K562 (cell line): ENCODE data around the gene RAB31. TPM values are rescaled to one million over a fixed set of nuclear protein-coding genes. Genes with fewer than 3 reads are reported as not detected.

Experiments
- AFF1 ChIP-seq, 2 experiments: fragments of 450-650 bp; IDR thresholded peaks; 2 replicates each; pipeline ENCODE4 v1.6.1; 2018; ENCODE audit warnings: mild to moderate bottlenecking in 2 of 2, low read depth in 1 of 2; ENCODE audit not compliant: partially characterized antibody in 2 of 2
- ATF2 ChIP-seq: sonication (generic); formaldehyde crosslinking; IDR thresholded peaks from 2 replicates; pipeline ENCODE4 v1.8.1; 2022; ENCODE audit warnings: missing genetic modification reagents
- HCFC1 ChIP-seq: IDR thresholded peaks from 2 replicates; pipeline ENCODE4 v1.6.1; 2012; ENCODE audit warnings: low read depth, low read length, improper control_type of control experiment
- MAZ ChIP-seq, 2 experiments: fragments of 450-650 bp in 1 of 2; sonication (generic) in 1 of 2; formaldehyde crosslinking; IDR thresholded peaks in 1 of 2; conservative IDR thresholded peaks in 1 of 2; 2 replicates each; pipeline versions ENCODE4 v1.4.0 to v1.5.0; 2020; ENCODE audit warnings: mild to moderate bottlenecking in 1 of 2, missing genetic modification reagents in 1 of 2
- MTF1 ChIP-seq: fragments of 250-450 bp; sonication (Bioruptor Pico); IDR thresholded peaks from 2 replicates; pipeline ENCODE4 v1.9.0; 2021; ENCODE audit warnings: moderate library complexity, mild to moderate bottlenecking, inconsistent platforms, borderline replicate concordance
- MYBL2 ChIP-seq, 2 experiments: fragments of 450-650 bp in 1 of 2; sonication (generic) in 1 of 2; formaldehyde crosslinking in 1 of 2; IDR thresholded peaks; 2 replicates each; pipeline versions ENCODE4 v1.6.1 to v1.8.1; 2017 to 2022; ENCODE audit warnings: borderline replicate concordance in 1 of 2, inconsistent platforms in 1 of 2, low read depth in 1 of 2, mild to moderate bottlenecking in 1 of 2, missing genetic modification reagents in 1 of 2, moderate library complexity in 1 of 2
- PBX2 ChIP-seq, 2 experiments: IDR thresholded peaks in 1 of 2; conservative IDR thresholded peaks in 1 of 2; 2 replicates each; pipeline ENCODE4 v1.6.1; 2016; ENCODE audit warnings: low read depth in 2 of 2, mild to moderate bottlenecking in 1 of 2, missing compliant biosample characterization in 1 of 2, missing genetic modification characterization in 1 of 2, moderate library complexity in 1 of 2
- PHF21A ChIP-seq: fragments of 450-650 bp; IDR thresholded peaks from 2 replicates; pipeline ENCODE4 v1.6.1; 2017; ENCODE audit warnings: low read depth, borderline replicate concordance
- PRMT5 ChIP-seq: sonication (generic); formaldehyde crosslinking; IDR thresholded peaks from 2 replicates; pipeline ENCODE4 v1.5.0; 2020; ENCODE audit warnings: missing genetic modification reagents
- U2AF2 ChIP-seq: fragments of 200-400 bp; formaldehyde crosslinking; optimal IDR thresholded peaks from 2 replicates; pipeline ENCODE3; 2017; ENCODE audit warnings: low read depth, mild to moderate bottlenecking, low read length
- ZNF282 ChIP-seq: sonication (generic); formaldehyde crosslinking; IDR thresholded peaks from 2 replicates; pipeline ENCODE4 v1.8.1; 2023; ENCODE audit warnings: missing genetic modification reagents
- ZNF592 ChIP-seq: fragments of 450-650 bp; IDR thresholded peaks from 2 replicates; pipeline ENCODE4 v1.6.1; 2017; ENCODE audit warnings: antibody characterized with exemption, mild to moderate bottlenecking
- polyA plus RNA-seq, 8 experiments: library from polyadenylated mRNA; depleted of rRNA in 4 of 8; stranded (reverse) in 5 of 8; unstranded in 3 of 8; fragments of >200 nt; fragmentation: Nextera tagmentation in 2 of 8; fragmentation: Illumina TruSeq in 1 of 8; extraction: Ambion mirVana in 2 of 8; extraction: Trizol in 1 of 8; gene quantifications; 2 replicates each; pipeline versions ENCODE4 v1.2.1 to v1.2.3, GENCODE V29; 2011 to 2014; ENCODE audit warnings: inconsistent platforms in 1 of 8, missing spikeins in 1 of 8
- total RNA-seq, 7 experiments: library from RNA; depleted of rRNA in 6 of 7; stranded (reverse); fragments of >200 nt in 6 of 7; fragmentation: Illumina TruSeq in 2 of 7; extraction: Trizol in 2 of 7; gene quantifications; 2 replicates each; pipeline versions ENCODE4 v1.2.1 to v1.2.3, GENCODE V29; 2011 to 2021; ENCODE audit warnings: low replicate concordance in 1 of 7
- TF ChIP-seq, protein P1 (sequence below), 2 experiments: fragments of 250-450 bp in 1 of 2; fragments of 450-650 bp in 1 of 2; sonication (Bioruptor Pico) in 1 of 2; IDR thresholded peaks; 2 replicates each; pipeline versions ENCODE4 v1.6.1 to v1.8.0; 2016 to 2021; ENCODE audit warnings: mild to moderate bottlenecking in 2 of 2, moderate library complexity in 2 of 2, missing compliant biosample characterization in 1 of 2, missing genetic modification characterization in 1 of 2

RAB31 gene
- total and polyA plus RNA-seq, 9 of the 15 experiments (the other 6 are each of a cell fraction or from before 2014, with no cell fraction given), result 20.7 to 70.4 (median 41.3) TPM

GRCh38 chr18:9829397-9829712, 121.3 kb downstream of the RAB31 start (continued):
- no peak for TF ChIP-seq ZNF592
- peak in 1 of 2 experiments; percentile 7; a peak in 1 of 4 replicates for TF ChIP-seq MAZ (CRISPR knock-in tag; conservative IDR thresholded peaks at IDR 0.05 in 1 of 2, IDR thresholded peaks at IDR 0.05 in 1 of 2)
- TF ChIP-seq MTF1 (CRISPR knock-in tag), result no peak
- no peak for TF ChIP-seq PBX2 (CRISPR knock-in tag; IDR thresholded peaks at IDR 0.05; ENCODE audit: low read depth)
- TF ChIP-seq PBX2 (tag; conservative IDR thresholded peaks at IDR 0.05; ENCODE audit: low read depth), result peak; percentile 2; the same call in 1 of the 2 replicates
- no peak for TF ChIP-seq MYBL2 (IDR thresholded peaks at IDR 0.05; ENCODE audit: low read depth)
- TF ChIP-seq MYBL2 (CRISPR knock-in tag; IDR thresholded peaks at IDR 0.05; ENCODE audit: borderline replicate concordance), result no peak
- no peak for TF ChIP-seq PRMT5
- TF ChIP-seq ATF2 (CRISPR knock-in tag), result no peak
- peak in 1 of 2 experiments; percentile 2 for TF ChIP-seq AFF1 (IDR thresholded peaks at IDR 0.05; ENCODE audit: low read depth in 1 of 2, partially characterized antibody in 2 of 2)
- no peak for TF ChIP-seq U2AF2
- no peak for TF ChIP-seq HCFC1
- TF ChIP-seq PHF21A, result no peak
- no peak for TF ChIP-seq ZNF282 (CRISPR knock-in tag)
- TF ChIP-seq, protein P1, sequence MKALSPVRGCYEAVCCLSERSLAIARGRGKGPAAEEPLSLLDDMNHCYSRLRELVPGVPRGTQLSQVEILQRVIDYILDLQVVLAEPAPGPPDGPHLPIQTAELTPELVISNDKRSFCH (CRISPR knock-in tag; IDR thresholded peaks at IDR 0.05), result no peak
- TF ChIP-seq, protein P1 (tag; IDR thresholded peaks at IDR 0.05), result peak; percentile 10; the same call in 1 of the 2 replicates
